ENCODE results near the gene ATRN.

DNA sequence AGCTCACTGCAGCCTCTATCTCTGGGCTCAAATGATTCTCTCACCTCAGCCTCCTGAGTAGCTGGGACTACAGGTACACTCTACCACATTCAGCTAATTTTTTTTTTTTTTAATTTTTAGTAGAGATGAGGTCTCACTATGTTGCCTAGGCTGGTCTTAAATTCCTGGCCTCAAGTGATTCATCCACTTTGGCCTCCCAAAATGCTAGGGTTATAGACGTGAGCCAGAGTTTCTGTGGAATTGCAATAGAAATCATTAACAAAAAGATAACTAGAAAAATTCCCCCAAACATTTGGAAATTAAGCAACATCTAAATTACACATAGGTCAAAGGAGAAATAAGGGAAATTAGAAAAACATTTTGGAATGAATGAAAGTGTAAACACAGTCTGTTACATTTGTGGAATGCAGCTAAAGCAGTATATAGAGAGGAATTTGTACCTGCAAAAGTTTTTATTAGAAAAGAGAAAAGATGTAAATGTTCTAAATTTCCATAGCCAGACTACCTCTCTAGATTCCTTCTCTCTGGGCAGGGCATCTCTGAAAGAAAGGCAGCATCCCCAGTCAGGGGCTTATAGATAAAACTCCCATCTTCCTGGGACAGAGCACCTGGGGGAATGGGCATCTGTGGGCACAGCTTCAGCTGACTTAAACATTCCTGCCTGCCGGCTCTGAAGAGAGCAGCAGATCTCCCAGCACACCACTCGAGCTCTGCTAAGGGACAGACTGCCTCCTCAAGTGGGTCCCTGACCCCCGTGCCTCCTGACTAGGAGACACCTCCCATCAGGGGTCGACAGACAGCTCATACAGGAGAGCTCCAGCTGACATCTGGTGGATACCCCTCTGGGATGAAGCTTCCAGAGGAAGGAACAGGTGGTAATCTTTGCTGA, 51.3 kb downstream of the ATRN start:
- TF ChIP-seq CTCF (conservative IDR thresholded peaks at IDR 0.05 in 1 of 2, IDR thresholded peaks at IDR 0.05 in 1 of 2; ENCODE audit: extremely low read depth in 1 of 2, insufficient read depth in 1 of 2, low read depth in 1 of 2, low read length in 2 of 2): no peak
- no peak for TF ChIP-seq EZH2 (IDR thresholded peaks at IDR 0.05; ENCODE audit: borderline replicate concordance, low read length)
